Measurements from ENCODE around the gene CORO2B.

The CORO2B gene

GRCh38 chr15:68631601-68632051 lies 52.8 kb downstream of the CORO2B start:
- H3K27ac ChIP-seq (ENCODE audit: low read length): no peak overlapping the region
- ATAC-seq (ENCODE audit: insufficient read depth, low read depth) (no peak), DNase-seq (no peak)
- no peaks in the 10 kb centered on the region for H3K9me3 ChIP-seq (ENCODE audit: insufficient read depth, low read length, severe bottlenecking)
- no peak overlapping the region for H2AFZ ChIP-seq (ENCODE audit: low read depth, low read length)
- H3K4me2 ChIP-seq (ENCODE audit: insufficient read depth, low read length): no peak overlapping the region
- no peaks in the 10 kb centered on the region for H4K20me1 ChIP-seq (ENCODE audit: insufficient read depth, low read length)
- peaks cover 5% of the 10 kb centered on the region for H3K27me3 ChIP-seq (ENCODE audit: insufficient read depth, low read length, poor library complexity)
- no peaks in the 10 kb centered on the region for H3K36me3 ChIP-seq (ENCODE audit: insufficient read depth, low read length)
- no peaks in the 10 kb centered on the region for H3K79me2 ChIP-seq (ENCODE audit: insufficient read depth, low read length)
- H3K4me3 ChIP-seq (ENCODE audit: low read depth in 1 of 2, low read length in 2 of 2): no peak overlapping the region
- H3K9ac ChIP-seq (ENCODE audit: low read depth, low read length): no peak overlapping the region
- H3K4me1 ChIP-seq (ENCODE audit: insufficient read depth, low read length): no peaks in the 10 kb centered on the region
- TF ChIP-seq EZH2 (IDR thresholded peaks at IDR 0.05; ENCODE audit: borderline replicate concordance, low read depth, low read length, severe bottlenecking) (no peak), CTCF (IDR thresholded peaks at IDR 0.05; ENCODE audit: borderline replicate concordance, extremely low read depth, low read length, poor library complexity, severe bottlenecking) (no peak)

GRCh38 chr15:68632101-68632500 lies 53.3 kb downstream of the CORO2B start:
- H3K9ac ChIP-seq (ENCODE audit: low read depth, low read length): no peak overlapping the region
- ATAC-seq (ENCODE audit: insufficient read depth, low read depth) (no peak), DNase-seq (no peak)
- no peak overlapping the region for H3K4me3 ChIP-seq (ENCODE audit: low read depth in 1 of 2, low read length in 2 of 2)
- H3K36me3 ChIP-seq (ENCODE audit: insufficient read depth, low read length): no peaks in the 10 kb centered on the region
- peaks cover 3% of the 10 kb centered on the region for H3K27me3 ChIP-seq (ENCODE audit: insufficient read depth, low read length, poor library complexity)
- no peaks in the 10 kb centered on the region for H3K79me2 ChIP-seq (ENCODE audit: insufficient read depth, low read length)
- no peaks in the 10 kb centered on the region for H4K20me1 ChIP-seq (ENCODE audit: insufficient read depth, low read length)
- H2AFZ ChIP-seq (ENCODE audit: low read depth, low read length): no peak overlapping the region
- TF ChIP-seq CTCF (IDR thresholded peaks at IDR 0.05; ENCODE audit: borderline replicate concordance, extremely low read depth, low read length, poor library complexity, severe bottlenecking): no peak
- no peak for TF ChIP-seq EZH2 (IDR thresholded peaks at IDR 0.05; ENCODE audit: borderline replicate concordance, low read depth, low read length, severe bottlenecking)
- H3K27ac ChIP-seq (ENCODE audit: low read length): no peak overlapping the region
- H3K4me2 ChIP-seq (ENCODE audit: insufficient read depth, low read length): no peak overlapping the region
- no peaks in the 10 kb centered on the region for H3K4me1 ChIP-seq (ENCODE audit: insufficient read depth, low read length)
- no peaks in the 10 kb centered on the region for H3K9me3 ChIP-seq (ENCODE audit: insufficient read depth, low read length, severe bottlenecking)

- Histone ChIP-seq H2AFZ (ENCODE audit: low read depth, low read length) (no peak overlapping the region), H3K9ac (ENCODE audit: low read depth, low read length) (no peak overlapping the region), H3K9me3 (ENCODE audit: insufficient read depth, low read length, severe bottlenecking) (no peaks in the 10 kb centered on the region), H3K4me2 (ENCODE audit: insufficient read depth, low read length) (no peak overlapping the region), H3K4me3 (ENCODE audit: low read depth in 1 of 2, low read length in 2 of 2) (no peak overlapping the region), H3K36me3 (ENCODE audit: insufficient read depth, low read length) (no peaks in the 10 kb centered on the region), H3K79me2 (ENCODE audit: insufficient read depth, low read length) (no peaks in the 10 kb centered on the region), H3K27me3 (ENCODE audit: insufficient read depth, low read length, poor library complexity) (no peaks in the 10 kb centered on the region), H3K27ac (ENCODE audit: low read length) (no peak overlapping the region), H3K4me1 (ENCODE audit: insufficient read depth, low read length) (no peaks in the 10 kb centered on the region), H4K20me1 (ENCODE audit: insufficient read depth, low read length) (no peaks in the 10 kb centered on the region)
- no peak for DNase-seq
- no peak for ATAC-seq (ENCODE audit: insufficient read depth, low read depth)
- TF ChIP-seq EZH2 (IDR thresholded peaks at IDR 0.05; ENCODE audit: borderline replicate concordance, low read depth, low read length, severe bottlenecking) (no peak), CTCF (IDR thresholded peaks at IDR 0.05; ENCODE audit: borderline replicate concordance, extremely low read depth, low read length, poor library complexity, severe bottlenecking) (no peak)
Measured at GRCh38 chr15:68633231-68634121, 54.7 kb downstream of the CORO2B start.

Measured in DND-41 (cell line).